ENCODE results near the gene TNKS2.
"Not testable (repeated sequence)": the region's sequence is repeated elsewhere in the genome, so short reads cannot be mapped to it uniquely, and the experiment has no call there.

Gene TNKS2

GRCh38 chr10:91797874-91798648, at the start of gene TNKS2:
Gene TNKS2, plus strand, starts transcription at chr10:91798426. Its CDS starts 265 bp downstream, at chr10:91798691.
- in situ Hi-C loops (cut with MboI; ENCODE audit: low sequenced_read_pairs) = no loop called here

GRCh38 chr10:91749592-91749991, 48.6 kb upstream of the TNKS2 start:
- in situ Hi-C loops (cut with MboI; ENCODE audit: low sequenced_read_pairs) = not testable (repeated sequence)

- in situ Hi-C loops (cut with MboI; ENCODE audit: low sequenced_read_pairs) = no loop called here
Measured at GRCh38 chr10:91756286-91756685, 41.9 kb upstream of the TNKS2 start.

GRCh38 chr10:91758303-91759146, 39.7 kb upstream of the TNKS2 start:
- in situ Hi-C loops (cut with MboI; ENCODE audit: low sequenced_read_pairs) = no loop called here

- in situ Hi-C loops (cut with MboI; ENCODE audit: low sequenced_read_pairs) = no loop called here
Measured at GRCh38 chr10:91759581-91759986, 38.6 kb upstream of the TNKS2 start.

- in situ Hi-C loops (cut with MboI; ENCODE audit: low sequenced_read_pairs) = loop anchor here (10.0 kb wide), 1 partner anchor 163 kb away; the partner anchor contains the start of gene BTAF1
Measured at GRCh38 chr10:91761721-91762120, 36.5 kb upstream of the TNKS2 start.

GRCh38 chr10:91762878-91763277, 35.3 kb upstream of the TNKS2 start:
- in situ Hi-C loops (cut with MboI; ENCODE audit: low sequenced_read_pairs) = loop anchor here (10.0 kb wide), 1 partner anchor 162 kb away; the partner anchor contains the start of gene BTAF1

GRCh38 chr10:91766676-91767075, 31.6 kb upstream of the TNKS2 start:
- in situ Hi-C loops (cut with MboI; ENCODE audit: low sequenced_read_pairs) = loop anchor here (10.0 kb wide), 1 partner anchor 158 kb away; the partner anchor contains the start of gene BTAF1

- in situ Hi-C loops (cut with MboI; ENCODE audit: low sequenced_read_pairs) = loop anchor here (10.0 kb wide), 1 partner anchor 157 kb away; the partner anchor contains the start of gene BTAF1
Measured at GRCh38 chr10:91768123-91768522, 30.1 kb upstream of the TNKS2 start.

- in situ Hi-C loops (cut with MboI; ENCODE audit: low sequenced_read_pairs) = no loop called here
Measured at GRCh38 chr10:91771907-91772306, 26.3 kb upstream of the TNKS2 start.

GRCh38 chr10:91772461-91772860, 25.8 kb upstream of the TNKS2 start:
- in situ Hi-C loops (cut with MboI; ENCODE audit: low sequenced_read_pairs) = no loop called here

GRCh38 chr10:91772869-91773268, 25.4 kb upstream of the TNKS2 start:
- in situ Hi-C loops (cut with MboI; ENCODE audit: low sequenced_read_pairs) = no loop called here

GRCh38 chr10:91774571-91774970, 23.7 kb upstream of the TNKS2 start:
- in situ Hi-C loops (cut with MboI; ENCODE audit: low sequenced_read_pairs) = no loop called here

- in situ Hi-C loops (cut with MboI; ENCODE audit: low sequenced_read_pairs) = no loop called here
Measured at GRCh38 chr10:91775731-91776130, 22.5 kb upstream of the TNKS2 start.

- in situ Hi-C loops (cut with MboI; ENCODE audit: low sequenced_read_pairs) = no loop called here
Measured at GRCh38 chr10:91776266-91776665, 22.0 kb upstream of the TNKS2 start.

GRCh38 chr10:91778485-91778884, 19.7 kb upstream of the TNKS2 start:
- in situ Hi-C loops (cut with MboI; ENCODE audit: low sequenced_read_pairs) = no loop called here

- in situ Hi-C loops (cut with MboI; ENCODE audit: low sequenced_read_pairs) = no loop called here
Measured at GRCh38 chr10:91779011-91779605, 19.1 kb upstream of the TNKS2 start.

GRCh38 chr10:91782539-91782938, 15.7 kb upstream of the TNKS2 start:
- in situ Hi-C loops (cut with MboI; ENCODE audit: low sequenced_read_pairs) = no loop called here

GRCh38 chr10:91785830-91786229, 12.4 kb upstream of the TNKS2 start:
- in situ Hi-C loops (cut with MboI; ENCODE audit: low sequenced_read_pairs) = no loop called here

GRCh38 chr10:91787258-91787657, 11.0 kb upstream of the TNKS2 start:
- in situ Hi-C loops (cut with MboI; ENCODE audit: low sequenced_read_pairs) = no loop called here

- in situ Hi-C loops (cut with MboI; ENCODE audit: low sequenced_read_pairs) = no loop called here
Measured at GRCh38 chr10:91787810-91788209, 10.4 kb upstream of the TNKS2 start.
